ENCODE measurements around the gene ATG14.
"Not testable (repeated sequence)": the region's sequence is repeated elsewhere in the genome, so short reads cannot be mapped to it uniquely, and the experiment has no call there.

ATG14 gene, protein sequence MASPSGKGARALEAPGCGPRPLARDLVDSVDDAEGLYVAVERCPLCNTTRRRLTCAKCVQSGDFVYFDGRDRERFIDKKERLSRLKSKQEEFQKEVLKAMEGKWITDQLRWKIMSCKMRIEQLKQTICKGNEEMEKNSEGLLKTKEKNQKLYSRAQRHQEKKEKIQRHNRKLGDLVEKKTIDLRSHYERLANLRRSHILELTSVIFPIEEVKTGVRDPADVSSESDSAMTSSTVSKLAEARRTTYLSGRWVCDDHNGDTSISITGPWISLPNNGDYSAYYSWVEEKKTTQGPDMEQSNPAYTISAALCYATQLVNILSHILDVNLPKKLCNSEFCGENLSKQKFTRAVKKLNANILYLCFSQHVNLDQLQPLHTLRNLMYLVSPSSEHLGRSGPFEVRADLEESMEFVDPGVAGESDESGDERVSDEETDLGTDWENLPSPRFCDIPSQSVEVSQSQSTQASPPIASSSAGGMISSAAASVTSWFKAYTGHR

DNA sequence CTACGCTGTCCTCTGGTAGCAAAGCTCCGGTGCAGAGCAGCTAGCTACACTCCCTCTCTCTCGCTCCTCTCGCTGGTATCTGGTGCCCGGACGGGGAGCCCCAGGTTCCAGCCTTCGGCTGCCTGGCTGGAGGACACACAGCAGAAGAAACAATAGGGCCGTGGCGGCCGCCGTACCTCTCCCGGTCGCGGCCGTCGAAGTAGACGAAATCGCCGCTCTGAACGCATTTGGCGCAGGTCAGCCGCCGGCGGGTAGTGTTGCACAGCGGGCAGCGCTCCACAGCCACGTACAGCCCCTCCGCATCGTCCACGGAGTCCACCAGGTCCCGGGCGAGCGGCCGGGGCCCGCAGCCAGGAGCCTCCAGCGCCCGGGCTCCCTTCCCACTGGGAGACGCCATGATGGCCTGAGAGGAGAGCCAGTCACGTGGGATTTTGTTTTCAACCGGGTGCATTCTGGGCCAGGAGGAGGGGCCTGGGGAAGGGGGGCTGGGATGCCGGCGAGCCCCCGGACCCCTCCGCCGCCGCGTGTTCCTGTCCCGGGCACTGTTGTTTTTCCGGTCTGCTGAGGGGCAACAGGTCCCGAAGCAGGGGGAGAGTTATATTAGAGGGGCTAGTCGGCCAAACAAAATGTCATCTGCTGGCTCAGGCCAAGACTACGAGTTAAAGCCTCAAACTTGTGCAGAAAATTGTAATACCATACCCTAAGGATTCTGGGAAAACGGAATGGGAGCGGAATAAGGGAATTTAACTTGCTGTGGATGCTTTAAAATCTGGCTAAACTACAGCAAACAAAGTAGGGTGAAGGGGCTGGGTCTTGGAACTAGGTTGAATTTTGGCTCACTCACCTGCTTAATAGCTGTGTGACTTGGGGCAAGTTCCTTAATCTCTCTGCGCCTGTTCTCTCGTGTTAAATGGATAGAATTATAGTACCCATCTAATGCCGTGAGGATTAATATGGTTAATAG, at the start of gene ATG14:
Gene ATG14, minus strand, starts transcription at position 405 of the 964 bp plus-strand sequence. Its CDS starts 8 bp downstream, at position 397.
- peak; percentile 74 for DNase-seq

GRCh38 chr14:55458800-55459515, 47.3 kb upstream of the ATG14 start:
- no peak for DNase-seq

DNA sequence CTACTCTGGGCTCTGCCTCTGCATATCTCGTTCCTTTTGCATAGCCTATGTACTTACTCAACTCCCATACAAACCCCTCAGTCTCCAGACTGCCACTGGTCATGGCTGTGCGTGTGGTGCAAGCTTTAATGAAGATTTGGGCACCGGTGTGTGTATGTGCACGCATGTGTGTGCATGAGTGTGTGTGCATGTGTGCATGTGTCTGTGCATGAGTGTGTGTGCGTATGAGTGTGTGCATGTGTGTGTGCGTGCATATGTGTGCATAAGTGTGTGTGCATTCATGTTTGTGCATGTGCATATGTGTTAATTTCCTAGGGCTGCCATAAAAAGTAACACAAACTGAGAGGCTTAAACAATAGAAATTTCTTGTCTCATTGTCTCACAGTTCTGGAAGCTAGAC, 45.9 kb upstream of the ATG14 start:
- DNase-seq, result no peak

- not testable (repeated sequence) for DNase-seq
Measured at GRCh38 chr14:55456411-55456810, 44.8 kb upstream of the ATG14 start.

GRCh38 chr14:55454264-55455002, 42.8 kb upstream of the ATG14 start:
- peak; percentile 32 for DNase-seq

- DNase-seq, result no peak
Measured at GRCh38 chr14:55451950-55452349, 40.3 kb upstream of the ATG14 start.

DNA sequence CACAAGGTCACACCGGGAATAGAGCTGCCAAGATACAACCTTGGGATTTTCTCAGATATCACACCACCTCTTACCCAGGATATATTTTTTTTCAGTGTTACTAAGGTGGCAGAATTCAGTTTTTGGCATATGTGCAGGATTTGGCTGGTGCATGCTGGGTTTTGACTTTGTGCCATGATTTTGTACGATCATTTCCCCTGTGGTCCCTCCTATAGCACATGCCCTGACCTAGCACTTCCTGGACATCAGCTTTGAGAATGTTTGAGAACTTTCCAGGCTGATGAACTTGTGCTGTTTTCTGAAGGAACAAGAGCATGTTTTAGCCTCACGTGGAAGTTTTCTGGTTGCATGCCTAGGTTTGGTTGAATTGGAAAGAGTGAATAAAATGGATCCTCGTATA, 39.8 kb upstream of the ATG14 start:
- DNase-seq, result no peak

- no peak for DNase-seq
Measured at GRCh38 chr14:55450987-55451386, 39.4 kb upstream of the ATG14 start.

DNA sequence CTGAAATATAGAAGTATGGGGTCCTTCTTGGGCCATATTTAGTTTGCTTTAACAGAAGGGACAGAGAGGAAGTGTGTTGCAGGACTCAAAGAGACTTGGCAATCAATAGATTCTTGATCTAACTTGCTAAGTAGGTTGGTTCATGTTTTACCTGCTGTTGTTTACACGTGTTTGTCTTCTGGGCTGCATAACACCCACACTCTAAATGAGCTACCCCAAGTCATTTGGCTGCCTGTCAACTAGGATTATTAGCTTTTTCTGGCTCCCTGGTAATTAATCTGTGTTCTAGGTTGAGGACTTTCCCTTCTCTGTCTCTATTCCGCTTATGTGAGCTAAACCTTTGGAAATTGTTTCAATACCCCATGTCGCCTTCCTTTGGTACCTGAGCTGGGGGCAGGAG, 38.9 kb upstream of the ATG14 start:
- no peak for DNase-seq

DNA sequence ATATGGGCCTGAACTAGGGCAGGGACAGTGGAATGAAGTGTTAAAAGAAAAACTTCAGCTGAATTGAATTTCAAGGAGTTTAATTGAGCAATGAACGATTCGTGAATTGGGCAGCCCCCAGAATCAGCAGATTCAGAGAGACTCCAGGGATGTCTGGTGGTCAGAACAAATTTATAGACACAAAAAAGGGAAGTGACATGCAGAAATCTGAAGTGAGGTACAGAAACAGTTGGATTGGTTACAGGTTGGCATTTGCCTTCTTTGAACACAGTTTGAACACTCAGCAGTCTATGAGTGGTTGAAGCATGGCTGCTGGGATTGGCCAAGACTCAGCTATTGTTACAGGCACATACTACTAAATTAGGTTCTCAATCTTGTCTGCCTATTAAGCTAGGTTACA, 38.5 kb upstream of the ATG14 start:
- DNase-seq, result no peak

DNA sequence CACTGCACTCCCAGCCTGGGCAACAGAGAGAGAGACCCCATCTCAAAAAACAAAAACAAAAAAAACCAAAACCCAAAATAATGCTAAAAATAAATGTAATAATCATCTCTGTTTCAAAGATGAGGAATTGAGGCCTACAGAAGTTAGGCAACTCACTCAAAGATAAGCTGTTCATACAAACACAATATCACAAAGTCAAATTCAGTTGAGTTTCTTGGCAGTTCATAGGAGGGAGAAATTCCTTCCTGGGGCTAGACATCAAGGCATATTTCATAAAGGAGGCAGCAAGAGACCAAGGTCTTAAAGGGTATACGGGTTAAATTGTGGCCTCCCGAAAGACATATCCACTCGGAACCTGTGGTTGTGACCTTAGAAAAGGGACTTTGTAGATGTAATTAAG, 37.5 kb upstream of the ATG14 start:
- no peak for DNase-seq

DNA sequence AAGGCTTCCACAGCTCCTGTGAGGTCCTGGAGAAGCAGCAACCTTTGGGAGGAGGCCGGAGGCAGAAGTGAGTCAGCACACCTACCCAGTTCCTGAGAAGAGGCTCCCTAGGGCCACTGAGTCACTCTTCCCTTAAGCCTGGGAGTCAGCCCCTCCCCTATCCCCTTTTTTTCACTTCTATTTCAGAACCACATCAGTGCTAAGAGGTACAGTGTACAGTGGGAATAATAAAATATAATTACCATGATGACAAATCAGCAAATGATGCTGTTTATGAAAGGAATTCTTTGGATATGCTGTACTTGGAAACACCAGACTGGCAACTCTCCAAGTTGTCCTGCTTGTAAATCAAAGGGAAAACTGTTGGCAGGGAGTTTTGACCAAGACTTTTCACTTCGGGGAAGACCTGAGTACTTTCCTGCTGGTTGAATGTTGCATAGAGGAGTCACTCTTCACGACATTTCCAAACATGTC, 36.5 kb upstream of the ATG14 start:
- DNase-seq, result no peak

DNA sequence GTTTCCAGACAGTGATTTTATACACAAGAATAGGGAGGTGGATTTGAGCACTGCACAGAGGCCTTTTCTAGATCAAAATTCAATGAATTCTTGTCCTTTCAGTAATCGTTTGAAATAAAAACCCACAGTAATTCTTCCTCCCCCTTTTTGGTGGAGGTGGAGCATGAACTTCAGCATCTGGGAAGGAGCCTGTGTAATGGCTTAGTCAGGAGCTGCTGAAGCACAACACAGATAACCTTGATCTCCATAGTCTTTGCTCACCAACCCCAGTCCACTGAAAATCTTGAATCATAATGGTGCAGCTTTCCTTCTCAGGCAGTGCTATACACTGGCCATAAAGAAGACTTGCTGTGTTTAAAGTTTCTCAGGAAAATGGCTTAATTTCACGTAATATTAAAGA, 35.2 kb upstream of the ATG14 start:
- DNase-seq, result no peak

GRCh38 chr14:55446127-55446736, 34.6 kb upstream of the ATG14 start:
- DNase-seq, result no peak

DNA sequence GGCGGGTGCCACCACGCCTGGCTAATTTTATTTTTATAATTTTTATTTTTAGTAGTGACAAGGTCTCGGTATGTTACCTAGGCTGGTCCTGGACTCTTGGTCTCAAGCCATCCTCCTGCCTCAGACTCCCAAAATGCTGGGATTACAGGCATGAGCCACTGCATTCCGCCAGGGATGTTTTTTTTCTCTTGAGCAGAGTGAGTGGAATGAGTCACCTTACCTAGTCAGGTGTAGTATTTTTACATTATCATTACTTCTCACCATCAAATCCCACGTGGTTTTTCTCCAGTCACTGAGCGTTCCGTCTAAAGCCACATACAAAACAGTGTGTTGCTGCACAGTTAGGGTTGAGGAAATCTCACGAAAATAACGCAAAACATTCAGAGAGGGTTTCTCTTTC, 29.7 kb upstream of the ATG14 start:
- no peak for DNase-seq

DNA sequence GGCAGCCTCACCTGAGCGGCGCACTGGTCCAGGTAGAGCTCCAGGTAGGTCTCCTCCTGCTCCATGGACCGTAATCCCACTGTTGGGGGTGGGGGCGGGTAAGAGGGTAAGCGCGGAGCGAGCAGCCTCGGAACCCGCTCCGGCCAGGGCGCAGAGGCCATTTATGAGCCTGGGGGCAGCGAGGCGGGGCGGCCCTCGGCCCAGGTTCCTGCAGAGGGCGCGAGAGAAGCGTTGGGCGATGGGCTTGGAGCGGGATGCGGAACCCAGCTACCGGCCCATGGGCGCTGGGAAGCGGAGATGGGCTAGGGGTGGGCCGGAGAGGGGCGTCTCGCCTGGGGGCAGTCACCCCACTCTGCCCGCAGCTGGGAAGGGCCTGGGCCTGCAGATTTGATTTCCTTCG, 28.8 kb upstream of the ATG14 start, which contains the start of gene TBPL2:
Gene TBPL2, minus strand, starts transcription at position 232 of the 400 bp plus-strand sequence. Its CDS starts 167 bp downstream, at position 65.
- no peak for DNase-seq

GRCh38 chr14:55438066-55438683, 26.5 kb upstream of the ATG14 start:
- no peak for DNase-seq

DNA sequence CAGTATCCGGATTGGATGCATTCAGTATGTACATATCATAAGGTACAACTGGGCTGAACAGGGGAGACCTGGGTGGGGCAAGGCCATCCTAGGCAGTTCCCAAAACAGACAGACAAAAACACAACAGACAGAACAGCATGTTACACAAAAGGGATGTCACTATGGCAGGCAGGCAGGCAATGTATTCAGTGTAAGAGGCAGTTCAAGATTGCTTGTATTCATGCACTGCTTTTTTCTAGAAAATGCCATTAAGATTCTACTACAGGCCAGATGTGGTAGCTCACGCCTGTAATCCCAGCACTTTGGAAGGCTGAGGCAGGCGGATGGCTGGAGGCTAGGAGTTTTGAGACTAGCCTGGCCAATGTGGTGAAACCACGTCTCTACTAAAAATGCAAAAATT, 25.3 kb upstream of the ATG14 start:
- no peak for DNase-seq

GRCh38 chr14:55436519-55436918, 24.9 kb upstream of the ATG14 start:
- no peak for DNase-seq

GRCh38 chr14:55434805-55435174, 23.2 kb upstream of the ATG14 start:
- no peak for DNase-seq
